NCI-H748 (cell line): ENCODE data around the gene ZFP36L2.

Experiments
- DNase-seq: peaks from one replicate; lab custom pipeline; 2025; ENCODE audit not compliant: unreplicated experiment; lab: John Stamatoyannopoulos, UW

Gene ZFP36L2

DNA sequence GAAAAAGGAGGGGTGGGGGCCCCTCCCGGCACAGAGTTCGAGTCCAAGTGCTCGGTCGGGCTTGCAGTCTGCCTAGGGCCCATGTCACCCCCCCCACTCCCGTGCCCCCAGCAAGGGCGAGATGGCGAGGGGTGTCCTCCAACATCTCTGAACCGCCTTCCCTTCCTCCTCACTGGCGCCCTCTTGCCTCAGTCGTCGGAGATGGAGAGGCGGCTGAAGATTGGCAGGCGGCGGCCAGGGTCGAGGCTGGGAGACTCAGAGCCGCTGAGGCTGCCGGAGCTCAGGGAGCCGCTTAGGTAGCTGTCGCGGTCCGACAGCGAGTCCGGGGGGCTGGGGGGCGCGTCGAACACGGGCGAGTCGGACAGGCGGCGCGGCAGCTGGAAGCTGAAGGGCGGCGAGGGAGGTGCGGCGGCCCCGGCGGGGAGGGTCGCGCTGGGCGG, 2.3 kb downstream of the ZFP36L2 start:
- DNase-seq: no peak

- DNase-seq: no peak
Measured at GRCh38 chr2:43223521-43224001, 2.8 kb downstream of the ZFP36L2 start.

DNA sequence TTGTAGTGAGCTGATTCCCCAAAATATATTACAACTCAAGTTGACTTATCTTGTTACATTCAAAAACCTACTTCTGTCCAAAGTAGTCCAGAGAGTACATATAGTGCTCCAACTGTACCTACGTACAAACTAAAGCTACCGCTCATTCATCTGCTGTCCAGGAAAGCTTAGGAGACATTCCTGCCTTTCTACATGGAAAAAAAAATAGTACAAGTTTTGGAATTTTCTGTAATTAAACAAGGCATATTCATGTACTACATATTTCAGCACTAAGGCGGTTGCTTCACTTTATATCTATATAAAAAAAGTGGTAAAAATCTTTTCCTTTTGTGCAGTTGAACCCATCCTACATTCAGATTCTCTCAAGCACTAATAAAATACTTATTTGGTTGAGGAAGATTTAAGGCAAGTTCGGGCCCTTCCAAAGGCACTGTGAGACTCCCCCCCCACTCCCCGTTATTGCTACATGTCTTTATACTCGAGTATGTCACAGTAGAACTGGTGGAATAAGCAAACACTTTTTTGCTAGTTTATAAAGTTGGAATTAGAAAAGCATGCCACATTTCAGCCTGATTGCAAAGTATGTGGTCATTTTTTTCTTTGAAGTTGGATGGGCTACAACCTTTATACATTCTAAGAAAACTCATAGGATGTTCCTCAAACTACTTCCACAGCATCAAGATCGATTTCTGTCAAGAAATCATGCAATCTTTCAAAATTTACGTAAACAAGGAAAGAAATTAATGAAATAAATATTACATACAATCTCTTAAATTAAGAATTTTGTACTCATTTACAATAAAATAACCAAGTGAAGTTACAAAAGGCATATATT, 3.7 kb downstream of the ZFP36L2 start:
- DNase-seq: no peak

GRCh38 chr2:43221763-43222474, 4.5 kb downstream of the ZFP36L2 start:
- DNase-seq: peak; percentile 33

- DNase-seq: no peak
Measured at GRCh38 chr2:43221124-43221762, 5.2 kb downstream of the ZFP36L2 start.

- DNase-seq: no peak
Measured at GRCh38 chr2:43220760-43221123, 5.7 kb downstream of the ZFP36L2 start.

- no peak for DNase-seq
Measured at GRCh38 chr2:43220229-43220751, 6.1 kb downstream of the ZFP36L2 start.

- peak; percentile 36 for DNase-seq
Measured at GRCh38 chr2:43219383-43220228, 6.8 kb downstream of the ZFP36L2 start.

DNA sequence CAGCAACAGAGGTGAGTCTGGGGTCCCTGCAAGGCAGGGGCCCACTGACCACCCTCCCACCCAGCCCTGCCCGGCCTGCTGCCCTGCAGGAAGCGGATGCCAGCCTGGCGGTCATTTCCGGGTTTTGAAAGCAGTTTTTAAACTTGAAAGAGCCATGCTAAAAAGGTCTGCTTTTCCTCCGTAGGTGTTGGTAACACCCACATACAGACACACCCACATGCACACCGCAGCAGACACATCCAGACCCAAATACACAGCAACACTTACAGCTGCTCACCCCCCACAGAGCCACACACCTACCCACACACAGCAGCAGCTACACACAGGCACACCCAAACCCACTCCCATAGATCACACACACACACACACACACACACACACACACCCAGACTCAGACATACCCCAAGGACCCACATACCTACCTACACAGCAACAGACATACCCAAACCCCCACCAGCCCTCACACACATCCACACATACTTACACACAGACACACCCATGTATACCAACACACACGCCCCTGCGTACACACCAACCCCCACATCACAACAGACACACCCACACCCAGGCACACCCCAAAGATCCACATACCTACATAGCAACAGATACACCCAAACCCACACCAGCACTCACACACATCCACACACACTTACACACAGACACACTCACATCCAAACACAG, 7.6 kb downstream of the ZFP36L2 start:
- peak; percentile 29 for DNase-seq

DNA sequence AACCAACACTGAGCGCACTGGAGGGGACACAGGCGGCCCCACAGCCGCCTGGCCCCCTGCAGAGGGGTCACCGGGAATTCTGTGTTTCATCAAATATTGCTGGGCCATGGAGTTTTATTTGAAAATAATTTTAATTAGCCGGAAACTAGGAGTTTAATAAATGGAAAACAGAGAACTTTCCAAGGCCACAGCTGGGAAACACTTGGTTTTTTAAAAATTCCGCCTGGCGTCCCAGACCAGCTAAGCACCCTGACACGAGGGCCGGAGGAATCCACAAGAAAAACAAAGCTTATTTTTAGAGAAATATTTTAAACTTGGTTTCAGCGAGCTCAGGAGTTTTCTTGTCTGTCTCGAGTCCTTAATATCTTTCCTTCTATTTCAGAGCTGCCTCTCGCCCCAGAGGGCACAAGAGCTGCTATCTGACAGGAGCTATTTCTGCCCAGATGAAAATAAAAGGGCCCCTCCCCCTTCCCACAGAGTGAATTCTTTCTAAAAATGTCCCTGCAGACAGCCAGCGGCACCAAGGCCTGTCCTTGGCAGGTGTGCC, 8.2 kb downstream of the ZFP36L2 start:
- no peak for DNase-seq

GRCh38 chr2:43217228-43218154, 8.9 kb downstream of the ZFP36L2 start:
- peak; percentile 18 for DNase-seq

DNA sequence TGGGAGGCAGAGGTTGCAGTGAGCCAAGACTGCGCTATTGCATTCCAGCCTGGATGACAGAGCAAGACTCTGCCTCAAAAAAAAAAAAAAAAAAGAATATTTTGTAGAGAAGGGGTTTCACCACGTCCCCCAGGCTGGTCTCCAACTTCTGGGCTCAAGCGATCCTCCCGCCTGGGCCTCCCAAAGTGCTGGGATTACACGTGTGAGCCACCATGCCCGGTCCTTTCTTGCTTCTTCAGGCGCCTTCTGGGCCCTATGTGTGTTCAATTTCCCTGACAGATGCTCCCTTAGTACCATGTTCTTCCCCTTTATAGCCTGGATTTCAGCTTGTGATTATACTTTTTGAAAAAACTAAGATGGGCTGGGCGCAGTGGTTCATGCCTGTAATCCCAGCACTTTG, 9.8 kb downstream of the ZFP36L2 start:
- DNase-seq: no peak

DNA sequence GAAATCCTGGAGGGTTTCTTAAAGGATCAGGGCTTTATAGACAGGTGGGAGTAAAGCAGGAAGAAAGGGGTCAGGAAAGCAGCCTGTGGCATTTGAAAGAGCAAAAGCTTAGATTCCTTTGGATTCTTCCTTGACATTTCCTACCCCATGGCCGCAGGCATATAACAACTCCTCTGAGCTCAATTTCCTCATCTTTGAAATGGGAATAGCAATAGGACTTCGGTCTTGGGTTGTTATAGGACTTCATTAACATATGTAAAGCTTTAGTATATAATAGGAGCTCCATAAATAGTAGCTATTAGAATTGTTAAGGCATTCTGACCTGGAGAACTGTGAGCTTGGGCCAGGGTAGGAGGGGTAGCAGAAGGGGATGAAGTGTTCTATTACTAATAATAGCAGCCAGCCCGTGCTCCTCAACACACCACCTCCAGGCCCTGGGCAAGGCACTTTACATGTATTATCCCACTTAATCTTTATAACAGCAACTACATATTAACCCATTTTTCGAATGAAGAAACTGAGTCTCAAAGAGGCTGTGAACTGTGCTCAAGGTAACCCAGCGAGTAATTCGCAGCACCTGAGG, 10.6 kb downstream of the ZFP36L2 start:
- DNase-seq: no peak

DNA sequence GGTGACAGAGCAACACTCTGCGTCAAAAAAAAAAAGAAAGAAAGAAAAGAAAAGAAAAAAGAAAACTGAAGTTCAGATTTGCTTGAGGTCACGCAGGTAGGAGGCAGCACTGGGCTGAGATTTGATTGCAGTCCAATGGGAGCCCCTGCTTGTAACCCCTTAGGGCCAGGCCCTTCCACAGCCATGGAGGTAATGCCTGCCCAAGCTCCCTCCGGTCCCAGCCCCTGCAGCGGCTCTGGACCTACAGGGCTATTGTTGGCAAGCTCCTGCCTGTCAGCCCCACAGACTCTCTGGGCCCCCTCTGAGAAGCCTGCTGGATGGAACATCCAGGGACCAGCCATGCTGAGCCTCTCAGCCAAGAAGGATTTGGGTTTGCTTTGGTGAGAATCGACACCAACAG, 12.2 kb downstream of the ZFP36L2 start:
- DNase-seq: no peak

GRCh38 chr2:43212931-43213330, 13.5 kb downstream of the ZFP36L2 start:
- no peak for DNase-seq

DNA sequence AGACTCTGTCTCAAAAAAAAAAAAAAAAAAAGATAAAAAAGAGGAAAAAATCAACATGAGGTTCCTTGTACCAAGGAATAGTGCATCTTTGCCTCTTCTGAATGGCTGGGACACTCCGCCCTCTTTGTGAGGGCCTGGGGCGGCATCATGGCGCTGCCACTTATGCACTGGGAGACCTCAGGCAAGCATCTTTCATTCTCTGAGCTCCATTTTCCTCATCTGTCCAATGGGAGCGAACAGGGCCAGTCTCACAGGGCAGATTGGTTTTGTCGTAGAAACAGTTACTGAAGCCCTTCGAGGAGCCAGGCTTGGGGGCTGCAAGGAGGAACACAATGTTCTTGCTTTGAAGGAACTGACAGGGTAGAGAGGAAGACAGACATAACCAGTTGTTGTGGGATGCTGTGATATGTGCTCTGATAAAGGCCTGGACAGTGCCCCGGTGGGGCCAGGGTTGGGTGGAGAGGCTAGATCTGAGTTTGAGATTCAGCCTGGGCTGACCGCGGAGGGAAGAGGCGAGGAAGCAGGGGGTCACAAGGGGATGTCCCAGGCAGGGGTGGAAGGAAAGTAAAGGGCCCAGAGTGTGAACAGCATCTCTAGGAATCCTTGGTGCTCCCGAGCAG, 14.1 kb downstream of the ZFP36L2 start:
- DNase-seq: no peak

GRCh38 chr2:43210467-43211303, 15.7 kb downstream of the ZFP36L2 start:
- peak; percentile 13 for DNase-seq
